NB4 (cell line): ENCODE results near the gene DCTN3.

ENCODE experiments used
- DNase-seq: peaks from one replicate; pipeline ENCODE4 v3.0.0; 2010; ENCODE audit warnings: low read depth
- H3K4me3 ChIP-seq: one replicate; pipeline ENCODE4 v1.5.1; 2011; ENCODE audit warnings: mild to moderate bottlenecking, low read depth, low read length, moderate library complexity
- MYC ChIP-seq: IDR thresholded peaks from 2 replicates; pipeline ENCODE4 v1.6.1; 2011; ENCODE audit warnings: low read depth, low read length
- POLR2A ChIP-seq: IDR thresholded peaks from 2 replicates; pipeline ENCODE4 v1.6.1; 2011; ENCODE audit warnings: mild to moderate bottlenecking; ENCODE audit not compliant: insufficient read length; ENCODE audit errors: extremely low read depth
- TF ChIP-seq, protein P1 (sequence below): IDR thresholded peaks from 2 replicates; pipeline ENCODE4 v1.6.1; 2011; ENCODE audit warnings: low read depth, low read length
- TF ChIP-seq, protein P2 (sequence below): IDR thresholded peaks from one replicate; pipeline ENCODE4 v1.5.1; 2012; ENCODE audit warnings: low read depth, low read length

DCTN3 gene

GRCh38 chr9:34581318-34581717, 39.0 kb downstream of the DCTN3 start:
- no peak overlapping the region for H3K4me3 ChIP-seq
- TF ChIP-seq, protein P1, sequence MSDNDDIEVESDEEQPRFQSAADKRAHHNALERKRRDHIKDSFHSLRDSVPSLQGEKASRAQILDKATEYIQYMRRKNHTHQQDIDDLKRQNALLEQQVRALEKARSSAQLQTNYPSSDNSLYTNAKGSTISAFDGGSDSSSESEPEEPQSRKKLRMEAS, result no peak
- no peak for TF ChIP-seq POLR2A
- TF ChIP-seq, protein P2, sequence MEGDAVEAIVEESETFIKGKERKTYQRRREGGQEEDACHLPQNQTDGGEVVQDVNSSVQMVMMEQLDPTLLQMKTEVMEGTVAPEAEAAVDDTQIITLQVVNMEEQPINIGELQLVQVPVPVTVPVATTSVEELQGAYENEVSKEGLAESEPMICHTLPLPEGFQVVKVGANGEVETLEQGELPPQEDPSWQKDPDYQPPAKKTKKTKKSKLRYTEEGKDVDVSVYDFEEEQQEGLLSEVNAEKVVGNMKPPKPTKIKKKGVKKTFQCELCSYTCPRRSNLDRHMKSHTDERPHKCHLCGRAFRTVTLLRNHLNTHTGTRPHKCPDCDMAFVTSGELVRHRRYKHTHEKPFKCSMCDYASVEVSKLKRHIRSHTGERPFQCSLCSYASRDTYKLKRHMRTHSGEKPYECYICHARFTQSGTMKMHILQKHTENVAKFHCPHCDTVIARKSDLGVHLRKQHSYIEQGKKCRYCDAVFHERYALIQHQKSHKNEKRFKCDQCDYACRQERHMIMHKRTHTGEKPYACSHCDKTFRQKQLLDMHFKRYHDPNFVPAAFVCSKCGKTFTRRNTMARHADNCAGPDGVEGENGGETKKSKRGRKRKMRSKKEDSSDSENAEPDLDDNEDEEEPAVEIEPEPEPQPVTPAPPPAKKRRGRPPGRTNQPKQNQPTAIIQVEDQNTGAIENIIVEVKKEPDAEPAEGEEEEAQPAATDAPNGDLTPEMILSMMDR, result no peak
- no peak for TF ChIP-seq MYC
- DNase-seq, result no peak

- H3K4me3 ChIP-seq, result no peak overlapping the region
- TF ChIP-seq MYC (no peak), POLR2A (no peak)
- TF ChIP-seq, protein P2, result no peak
- TF ChIP-seq, protein P1, result no peak
- DNase-seq, result no peak
These were observed 39.9 kb downstream of the DCTN3 start for GRCh38 chr9:34580358-34580757.

DNA sequence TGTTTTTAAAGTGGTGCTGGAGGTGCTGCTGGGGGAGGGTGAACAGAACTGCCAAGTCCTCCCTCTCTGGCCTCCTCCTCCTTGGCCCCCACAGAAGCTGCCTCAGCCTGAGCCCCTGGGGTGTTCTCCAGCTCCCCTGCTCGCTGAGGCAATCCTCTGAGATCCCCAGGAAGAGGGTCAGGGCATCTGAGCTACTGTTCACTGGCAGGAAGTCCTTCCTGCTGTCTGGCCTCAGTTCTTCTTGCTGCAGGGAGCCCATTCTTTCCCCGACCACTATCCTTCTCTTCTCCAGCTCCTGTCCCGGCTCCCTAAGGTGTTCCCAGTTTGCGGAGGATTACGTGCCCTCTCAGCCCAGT, 40.5 kb downstream of the DCTN3 start:
- TF ChIP-seq, protein P2, result no peak
- TF ChIP-seq POLR2A (no peak), MYC (no peak)
- TF ChIP-seq, protein P1, result no peak
- DNase-seq, result no peak
- no peak overlapping the region for H3K4me3 ChIP-seq

GRCh38 chr9:34579104-34579807, 41.0 kb downstream of the DCTN3 start:
- no peak for DNase-seq
- TF ChIP-seq, protein P1, result no peak
- TF ChIP-seq, protein P2, result no peak
- no peak for TF ChIP-seq MYC
- no peak for TF ChIP-seq POLR2A
- H3K4me3 ChIP-seq, result no peak overlapping the region

DNA sequence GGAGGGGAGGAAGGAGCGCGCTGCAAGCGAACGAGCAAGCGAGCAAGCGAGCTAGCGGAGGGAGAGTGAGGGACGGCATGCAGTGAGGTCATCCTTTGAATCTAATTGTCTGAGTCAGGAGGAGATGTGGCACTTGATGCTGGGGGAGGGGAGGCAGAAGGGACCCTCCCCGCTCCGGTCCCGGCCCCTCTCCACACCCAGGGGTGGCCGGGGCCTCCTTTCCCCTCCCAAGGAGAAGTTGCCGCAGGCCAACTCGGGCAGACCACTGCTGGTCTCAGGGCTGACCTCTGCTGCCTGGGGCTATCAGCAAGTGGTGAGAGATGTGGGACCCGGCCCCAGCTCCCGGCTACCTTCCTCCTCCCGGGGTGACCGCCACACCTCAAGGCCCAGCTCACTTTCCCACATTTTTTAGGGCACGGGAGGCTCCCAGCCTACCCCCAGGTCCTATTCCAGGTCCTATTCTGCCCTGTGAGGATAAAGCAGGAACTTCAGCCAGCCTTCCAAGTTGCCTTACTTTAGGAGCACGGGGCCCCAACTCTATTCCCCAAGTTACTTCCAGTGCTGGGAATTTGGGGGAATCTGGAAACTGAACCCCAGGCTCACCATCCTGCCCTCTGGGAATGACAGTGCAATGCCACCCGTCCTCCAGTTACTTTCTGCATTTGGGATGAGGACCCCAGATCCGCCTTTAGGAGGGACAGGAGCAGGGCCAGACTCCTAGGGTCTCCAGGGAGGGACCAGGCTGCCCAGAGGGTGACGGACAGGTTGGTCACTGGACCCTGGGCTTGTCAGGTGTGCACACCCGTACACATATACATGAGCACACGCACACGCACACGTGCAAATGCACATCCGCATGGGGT, 41.8 kb downstream of the DCTN3 start:
- DNase-seq, result peak; percentile 46
- TF ChIP-seq, protein P2, result no peak
- no peak for TF ChIP-seq MYC
- TF ChIP-seq, protein P1, result no peak
- no peak for TF ChIP-seq POLR2A
- no peak overlapping the region for H3K4me3 ChIP-seq
